Loucy (cell line): ENCODE measurements around the gene STXBP5.

ENCODE experiments used
- H2AFZ ChIP-seq: fragments of 200-600 bp; sonication (generic); 2 replicates; pipeline ENCODE4 v1.6.0; 2016; ENCODE audit warnings: antibody characterized with exemption, mild to moderate bottlenecking, low read length, moderate library complexity
- H3F3A ChIP-seq: fragments of 200-600 bp; 2 replicates; pipeline ENCODE4 v1.6.0; 2016; ENCODE audit warnings: antibody characterized with exemption, low read depth, mild to moderate bottlenecking
- H3K27me3 ChIP-seq: fragments of 200-600 bp; sonication (generic); 2 replicates; pipeline ENCODE4 v1.6.1; 2014; ENCODE audit warnings: low read length, mild to moderate bottlenecking; ENCODE audit not compliant: insufficient read depth, poor library complexity, severe bottlenecking
- H3K36me3 ChIP-seq: fragments of 200-600 bp; sonication (generic); 2 replicates; pipeline ENCODE4 v1.6.1; 2016; ENCODE audit warnings: low read length; ENCODE audit not compliant: insufficient read depth
- H3K4me1 ChIP-seq: fragments of 200-600 bp; sonication (generic); 2 replicates; pipeline ENCODE4 v1.5.1; 2014; ENCODE audit warnings: low read length, mild to moderate bottlenecking; ENCODE audit not compliant: insufficient read depth, poor library complexity, severe bottlenecking
- H3K4me2 ChIP-seq: fragments of 200-600 bp; sonication (generic); 2 replicates; pipeline ENCODE4 v1.6.0; 2014; ENCODE audit warnings: antibody characterized with exemption, low read length, low read depth, mild to moderate bottlenecking; ENCODE audit not compliant: poor library complexity, severe bottlenecking
- H3K4me3 ChIP-seq: fragments of 200-600 bp; sonication (generic); 2 replicates; pipeline ENCODE4 v1.5.1; 2014; ENCODE audit warnings: low read length, mild to moderate bottlenecking, mixed read lengths; ENCODE audit not compliant: poor library complexity, severe bottlenecking
- H3K79me2 ChIP-seq: fragments of 200-600 bp; sonication (generic); 2 replicates; pipeline ENCODE4 v1.6.1; 2014; ENCODE audit warnings: low read length; ENCODE audit not compliant: insufficient read depth
- H3K9ac ChIP-seq: fragments of 200-600 bp; sonication (generic); 2 replicates; pipeline ENCODE4 v1.6.0; 2014; ENCODE audit warnings: mild to moderate bottlenecking, low read depth, low read length, moderate library complexity; ENCODE audit not compliant: poor library complexity, severe bottlenecking
- H3K9me2 ChIP-seq: fragments of 200-600 bp; sonication (generic); replicated peaks from 2 replicates; pipeline ENCODE4 v1.6.1; 2016; ENCODE audit warnings: low read depth, low read length, mixed read lengths
- H3K9me3 ChIP-seq: fragments of 200-600 bp; sonication (generic); 2 replicates; pipeline ENCODE4 v1.6.1; 2014; ENCODE audit warnings: mild to moderate bottlenecking, antibody characterized with exemption, low read length, low read depth; ENCODE audit not compliant: insufficient read depth
- H4K20me1 ChIP-seq: fragments of 200-600 bp; sonication (generic); 2 replicates; pipeline ENCODE4 v1.6.0; 2014; ENCODE audit warnings: antibody characterized with exemption, low read length, mild to moderate bottlenecking; ENCODE audit not compliant: insufficient read depth, poor library complexity, severe bottlenecking
- CTCF ChIP-seq: fragments of 200-600 bp; sonication (generic); conservative IDR thresholded peaks from 2 replicates; pipeline ENCODE4 v1.5.1; 2014; ENCODE audit warnings: mild to moderate bottlenecking, antibody characterized with exemption, low read length
- EZH2phosphoT487 ChIP-seq: fragments of 200-600 bp; IDR thresholded peaks from 2 replicates; pipeline ENCODE4 v1.6.1; 2018; ENCODE audit warnings: antibody characterized with exemption, mild to moderate bottlenecking, moderate library complexity, borderline replicate concordance

Gene STXBP5

DNA sequence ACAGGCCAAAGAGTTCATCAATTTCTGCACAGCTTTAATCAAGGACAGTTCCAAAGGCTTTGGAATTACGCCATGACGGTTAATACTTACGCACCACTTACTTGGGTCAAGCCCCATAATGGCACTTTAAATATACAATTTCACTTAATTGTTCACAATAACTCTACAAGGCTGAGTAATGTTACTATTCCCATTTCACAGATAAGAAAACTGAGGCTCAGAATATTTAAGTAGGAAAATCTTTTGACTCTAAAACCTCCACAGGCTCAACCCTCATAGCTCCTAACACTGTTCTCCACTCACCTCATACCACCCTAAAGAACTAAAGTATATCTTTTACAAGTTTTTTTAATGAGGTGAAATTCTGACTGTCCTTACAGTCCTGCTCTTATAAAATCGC, 212.4 kb downstream of the STXBP5 start:
- TF ChIP-seq EZH2phosphoT487 (no peak), CTCF (no peak)
- H3K9me3 ChIP-seq: no peaks in the 10 kb centered on the region
- no peaks in the 10 kb centered on the region for H4K20me1 ChIP-seq
- no peak overlapping the region for H3K4me2 ChIP-seq
- H3K4me3 ChIP-seq: no peak overlapping the region
- no peak overlapping the region for H3K9ac ChIP-seq
- H3K4me1 ChIP-seq: no peaks in the 10 kb centered on the region
- peaks cover 6% of the 10 kb centered on the region for H3K27me3 ChIP-seq
- no peaks in the 10 kb centered on the region for H3K79me2 ChIP-seq
- H3K9me2 ChIP-seq: no peaks in the 10 kb centered on the region
- H3F3A ChIP-seq: no peaks in the 10 kb centered on the region
- H3K36me3 ChIP-seq: no peaks in the 10 kb centered on the region
- no peak overlapping the region for H2AFZ ChIP-seq

- Histone ChIP-seq H3K27me3 (peaks cover 6% of the 10 kb centered on the region), H2AFZ (no peak overlapping the region), H3K4me2 (no peak overlapping the region), H4K20me1 (no peaks in the 10 kb centered on the region), H3K4me1 (no peaks in the 10 kb centered on the region), H3K9me2 (no peaks in the 10 kb centered on the region), H3K79me2 (no peaks in the 10 kb centered on the region), H3F3A (no peaks in the 10 kb centered on the region), H3K9ac (no peak overlapping the region), H3K36me3 (no peaks in the 10 kb centered on the region), H3K9me3 (no peaks in the 10 kb centered on the region; the same call in 1 of the 2 replicates), H3K4me3 (no peak overlapping the region)
- TF ChIP-seq CTCF (no peak), EZH2phosphoT487 (no peak)
Observed at GRCh38 chr6:147417954-147418353, 213.7 kb downstream of the STXBP5 start.

GRCh38 chr6:147418523-147418922, 214.3 kb downstream of the STXBP5 start:
- Histone ChIP-seq H3K36me3 (no peaks in the 10 kb centered on the region), H3K4me1 (peaks cover 3% of the 10 kb centered on the region), H3K79me2 (no peaks in the 10 kb centered on the region), H3K4me2 (no peak overlapping the region), H3F3A (no peaks in the 10 kb centered on the region), H3K9me3 (no peaks in the 10 kb centered on the region; the same call in 1 of the 2 replicates), H3K4me3 (no peak overlapping the region), H2AFZ (no peak overlapping the region), H3K9ac (no peak overlapping the region), H3K9me2 (no peaks in the 10 kb centered on the region), H4K20me1 (no peaks in the 10 kb centered on the region), H3K27me3 (peaks cover 6% of the 10 kb centered on the region)
- TF ChIP-seq EZH2phosphoT487 (no peak), CTCF (no peak)
